ENCODE results near the gene HRH1.
"Not testable (repeated sequence)": the region's sequence is repeated elsewhere in the genome, so short reads cannot be mapped to it uniquely, and the experiment has no call there.

Gene HRH1

GRCh38 chr3:11154036-11154952, at the start of gene HRH1:
Gene HRH1, plus strand, starts transcription at chr3:11154493. Its CDS starts 104,545 bp downstream, at chr3:11259038.
- H3K79me2 ChIP-seq (ENCODE audit: insufficient read depth, low read length): no peaks in the 10 kb centered on the region

GRCh38 chr3:11113316-11113715, 41.0 kb upstream of the HRH1 start:
- not testable (repeated sequence) for H2AFZ ChIP-seq (ENCODE audit: low read depth, low read length, severe bottlenecking); H3F3A ChIP-seq (ENCODE audit: insufficient read depth); H3K27me3 ChIP-seq (ENCODE audit: low read length); H4K20me1 ChIP-seq (ENCODE audit: low read depth, low read length); H3K9me3 ChIP-seq (ENCODE audit: insufficient read depth, low read length); H3K9ac ChIP-seq (ENCODE audit: low read length); H3K4me2 ChIP-seq (ENCODE audit: low read depth, low read length, poor library complexity, severe bottlenecking); H3K27ac ChIP-seq (ENCODE audit: low read depth, low read length); H3K9me2 ChIP-seq (replicated peaks; ENCODE audit: insufficient read depth, low read length); H3K36me3 ChIP-seq (ENCODE audit: low read length); H3K79me2 ChIP-seq (ENCODE audit: insufficient read depth, low read length); H3K4me3 ChIP-seq (ENCODE audit: insufficient read depth, low read length, poor library complexity, severe bottlenecking)

More at GRCh38 chr3:11154036-11154952, at the start of gene HRH1:
- Histone ChIP-seq H3K4me2 (ENCODE audit: low read depth, low read length, poor library complexity, severe bottlenecking) (no peak within 1 kb of the TSS), H4K20me1 (ENCODE audit: low read depth, low read length) (no peaks in the 10 kb centered on the region), H3F3A (ENCODE audit: insufficient read depth) (no peaks in the 10 kb centered on the region), H3K4me3 (ENCODE audit: insufficient read depth, low read length, poor library complexity, severe bottlenecking) (no peak within 1 kb of the TSS), H3K27me3 (ENCODE audit: low read length) (no peaks in the 10 kb centered on the region), H3K9me2 (replicated peaks; ENCODE audit: insufficient read depth, low read length) (no peaks in the 10 kb centered on the region), H3K27ac (ENCODE audit: low read depth, low read length) (no peak within 1 kb of the TSS), H3K9me3 (ENCODE audit: insufficient read depth, low read length) (no peaks in the 10 kb centered on the region), H3K36me3 (ENCODE audit: low read length) (no peaks in the 10 kb centered on the region), H2AFZ (ENCODE audit: low read depth, low read length, severe bottlenecking) (no peak within 1 kb of the TSS), H3K9ac (ENCODE audit: low read length) (no peak within 1 kb of the TSS)
- TF ChIP-seq CTCF (IDR thresholded peaks at IDR 0.05; ENCODE audit: insufficient read depth, low read length, poor library complexity, severe bottlenecking) (no peak), EZH2phosphoT487 (conservative IDR thresholded peaks at IDR 0.05; ENCODE audit: low read length) (no peak)

- Histone ChIP-seq H3K4me2 (ENCODE audit: low read depth, low read length, poor library complexity, severe bottlenecking) (no peak overlapping the region), H3K36me3 (ENCODE audit: low read length) (no peaks in the 10 kb centered on the region), H3K9me3 (ENCODE audit: insufficient read depth, low read length) (no peaks in the 10 kb centered on the region), H3K9ac (ENCODE audit: low read length) (no peak overlapping the region), H2AFZ (ENCODE audit: low read depth, low read length, severe bottlenecking) (no peak overlapping the region), H4K20me1 (ENCODE audit: low read depth, low read length) (no peaks in the 10 kb centered on the region), H3F3A (ENCODE audit: insufficient read depth) (no peaks in the 10 kb centered on the region), H3K4me3 (ENCODE audit: insufficient read depth, low read length, poor library complexity, severe bottlenecking) (no peak overlapping the region), H3K27ac (ENCODE audit: low read depth, low read length) (no peak overlapping the region), H3K79me2 (ENCODE audit: insufficient read depth, low read length) (no peaks in the 10 kb centered on the region), H3K27me3 (ENCODE audit: low read length) (no peaks in the 10 kb centered on the region), H3K9me2 (replicated peaks; ENCODE audit: insufficient read depth, low read length) (no peaks in the 10 kb centered on the region)
- TF ChIP-seq CTCF (IDR thresholded peaks at IDR 0.05; ENCODE audit: insufficient read depth, low read length, poor library complexity, severe bottlenecking) (no peak), EZH2phosphoT487 (conservative IDR thresholded peaks at IDR 0.05; ENCODE audit: low read length) (no peak)
These were observed 38.7 kb upstream of the HRH1 start for GRCh38 chr3:11115548-11115947.
